ENCODE measurements around the gene PGLYRP4. TPM values are rescaled to one million over a fixed set of nuclear protein-coding genes. Genes with fewer than 3 reads are reported as not detected.
A peak's percentile ranks its signal among the peaks of the same experiment; 100 is the strongest.

Gene PGLYRP4, protein sequence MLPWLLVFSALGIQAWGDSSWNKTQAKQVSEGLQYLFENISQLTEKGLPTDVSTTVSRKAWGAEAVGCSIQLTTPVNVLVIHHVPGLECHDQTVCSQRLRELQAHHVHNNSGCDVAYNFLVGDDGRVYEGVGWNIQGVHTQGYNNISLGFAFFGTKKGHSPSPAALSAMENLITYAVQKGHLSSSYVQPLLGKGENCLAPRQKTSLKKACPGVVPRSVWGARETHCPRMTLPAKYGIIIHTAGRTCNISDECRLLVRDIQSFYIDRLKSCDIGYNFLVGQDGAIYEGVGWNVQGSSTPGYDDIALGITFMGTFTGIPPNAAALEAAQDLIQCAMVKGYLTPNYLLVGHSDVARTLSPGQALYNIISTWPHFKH
- polyA plus RNA-seq, result 1 to 10 TPM; 3.1 to 3.3 TPM

DNA sequence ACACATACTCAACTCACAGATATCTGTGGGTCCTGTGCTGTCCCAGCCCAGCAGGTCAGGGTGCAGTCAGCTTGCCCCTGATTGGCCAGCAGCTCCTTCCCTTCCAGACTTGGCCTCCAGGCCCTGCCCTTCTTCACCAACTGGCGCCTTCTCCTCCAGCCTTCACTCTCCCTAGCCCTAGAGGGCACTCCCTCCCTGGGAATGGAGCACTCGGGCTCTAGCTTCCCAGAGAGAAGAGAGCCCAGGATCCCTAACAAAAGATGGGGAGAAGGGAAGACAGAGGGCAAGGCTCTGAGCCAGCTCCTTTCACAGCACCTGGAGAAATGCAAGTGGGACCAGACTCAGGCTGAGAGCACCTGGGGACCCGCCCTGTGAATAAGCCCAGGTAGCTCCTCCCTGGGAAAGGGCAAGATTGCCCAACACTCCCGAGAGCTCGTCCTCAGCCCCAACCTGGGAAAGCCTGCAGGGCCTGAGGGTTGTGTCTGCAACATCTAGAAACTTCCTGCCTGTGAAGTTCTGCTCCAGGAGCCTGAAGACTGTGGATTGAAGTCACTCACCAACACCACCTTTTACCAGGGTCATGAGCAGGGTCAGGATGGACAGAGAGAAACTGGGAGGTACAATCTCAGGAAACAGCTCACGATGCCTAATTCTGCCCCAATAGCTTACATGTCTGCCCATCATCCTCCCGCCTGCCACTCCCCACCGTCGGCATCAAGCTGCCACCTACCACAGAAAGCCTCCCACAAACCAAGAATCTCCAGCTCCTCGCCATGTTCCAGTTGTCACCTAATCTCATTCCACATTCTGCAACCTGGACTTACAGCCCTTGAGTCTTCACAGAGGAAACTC is at the start of gene PGLYRP4:
Gene PGLYRP4 (minus strand): TSS at position 331 of the 852 bp plus-strand sequence. CDS start 909 bp downstream, outside the sequence.
- 45% methylated on average over 10 of the region's 10 CpGs for WGBS, 2 donors
- no peaks in the 10 kb centered on the region for H3K27me3 ChIP-seq (ENCODE audit: control insufficient read depth in 1 of 2, insufficient read depth in 2 of 2, low read length in 2 of 2)
- H3K4me3 ChIP-seq (ENCODE audit: low read depth in 1 of 2, low read length in 2 of 2), result no peak within 1 kb of the TSS
- peak within 1 kb of the TSS; percentile 51 to 77 for H3K27ac ChIP-seq (ENCODE audit: low read depth in 2 of 2, low read length in 1 of 2)
- H3K9me3 ChIP-seq (ENCODE audit: control insufficient read depth in 2 of 2, insufficient read depth in 1 of 2, low read depth in 1 of 2, low read length in 1 of 2), result no peaks in the 10 kb centered on the region
- peaks cover 0 to 18% of the 10 kb centered on the region in 2 donors for H3K4me1 ChIP-seq (ENCODE audit: control insufficient read depth in 2 of 2, insufficient read depth in 2 of 2, low read length in 1 of 2)
- no peaks in the 10 kb centered on the region for H3K36me3 ChIP-seq (ENCODE audit: control insufficient read depth in 2 of 2, insufficient read depth in 2 of 2, low read length in 1 of 2)

DNA sequence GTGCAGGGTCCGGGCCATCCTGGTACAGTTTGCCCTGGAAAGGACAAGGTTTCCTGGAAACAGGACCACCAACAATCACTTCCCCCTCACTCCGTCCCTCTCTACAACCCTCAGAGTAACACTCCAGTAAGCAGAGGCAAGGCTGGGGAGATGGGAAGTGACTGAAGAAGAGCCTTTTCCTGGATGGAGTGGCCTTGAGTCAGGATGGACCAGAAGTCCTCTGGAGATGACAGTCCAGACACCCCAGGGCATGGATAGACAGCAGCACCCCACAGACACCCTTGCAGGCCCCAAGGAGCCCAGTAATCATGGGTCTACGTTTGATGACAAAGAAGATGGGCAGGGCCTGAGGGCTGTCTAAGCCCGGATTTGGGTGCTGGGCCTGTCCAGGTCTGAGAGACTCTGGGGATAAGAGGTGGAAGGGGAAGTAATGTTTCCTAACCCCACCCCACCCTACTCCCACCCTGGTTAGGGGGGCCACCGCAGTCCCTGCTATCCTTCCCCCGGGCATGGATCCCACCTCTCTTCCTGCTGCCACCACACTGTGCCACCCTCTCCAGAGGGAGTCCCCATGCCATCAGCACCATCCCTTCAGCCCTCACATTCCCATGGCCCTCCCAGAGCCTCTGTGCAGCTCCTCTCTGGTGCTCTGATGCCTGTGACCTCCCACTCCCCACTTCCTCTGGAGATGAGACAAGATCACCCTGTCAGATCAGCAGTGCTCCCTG is 49.4 kb upstream of the PGLYRP4 start:
- Histone ChIP-seq H3K9me3 (ENCODE audit: control insufficient read depth in 2 of 2, insufficient read depth in 1 of 2, low read depth in 1 of 2, low read length in 1 of 2) (peaks cover 0 to 2% of the 10 kb centered on the region in 2 donors), H3K27me3 (ENCODE audit: control insufficient read depth in 1 of 2, insufficient read depth in 2 of 2, low read length in 2 of 2) (no peaks in the 10 kb centered on the region), H3K36me3 (ENCODE audit: control insufficient read depth in 2 of 2, insufficient read depth in 2 of 2, low read length in 1 of 2) (no peaks in the 10 kb centered on the region), H3K4me3 (ENCODE audit: low read depth in 1 of 2, low read length in 2 of 2) (no peak overlapping the region), H3K4me1 (ENCODE audit: control insufficient read depth in 2 of 2, insufficient read depth in 2 of 2, low read length in 1 of 2) (peaks cover 0 to 17% of the 10 kb centered on the region in 2 donors), H3K27ac (ENCODE audit: low read depth in 2 of 2, low read length in 1 of 2) (no peak overlapping the region)
- 83 to 90% methylated on average over 6 of the region's 6 CpGs for WGBS, 2 donors

- WGBS, 2 donors, result 81 to 82% methylated on average over 19 of the region's 19 CpGs
- Histone ChIP-seq H3K27me3 (ENCODE audit: control insufficient read depth in 1 of 2, insufficient read depth in 2 of 2, low read length in 2 of 2) (no peaks in the 10 kb centered on the region), H3K4me3 (ENCODE audit: low read depth in 1 of 2, low read length in 2 of 2) (no peak overlapping the region)
These were observed 48.6 kb upstream of the PGLYRP4 start for GRCh38 chr1:153397051-153397923.

GRCh38 chr1:153396461-153396860 is 47.8 kb upstream of the PGLYRP4 start:
- H3K27ac ChIP-seq (ENCODE audit: low read depth in 2 of 2, low read length in 1 of 2), result no peak overlapping the region
- 81 to 84% methylated on average over 6 of the region's 6 CpGs for WGBS, 2 donors
- H3K4me1 ChIP-seq (ENCODE audit: control insufficient read depth in 2 of 2, insufficient read depth in 2 of 2, low read length in 1 of 2), result peaks cover 0 to 23% of the 10 kb centered on the region in 2 donors
- peaks cover 0 to 2% of the 10 kb centered on the region in 2 donors for H3K9me3 ChIP-seq (ENCODE audit: control insufficient read depth in 2 of 2, insufficient read depth in 1 of 2, low read depth in 1 of 2, low read length in 1 of 2)
- no peaks in the 10 kb centered on the region for H3K36me3 ChIP-seq (ENCODE audit: control insufficient read depth in 2 of 2, insufficient read depth in 2 of 2, low read length in 1 of 2)
- no peaks in the 10 kb centered on the region for H3K27me3 ChIP-seq (ENCODE audit: control insufficient read depth in 1 of 2, insufficient read depth in 2 of 2, low read length in 2 of 2)
- H3K4me3 ChIP-seq (ENCODE audit: low read depth in 1 of 2, low read length in 2 of 2), result no peak overlapping the region

More at GRCh38 chr1:153397051-153397923, 48.6 kb upstream of the PGLYRP4 start:
- no peaks in the 10 kb centered on the region for H3K36me3 ChIP-seq (ENCODE audit: control insufficient read depth in 2 of 2, insufficient read depth in 2 of 2, low read length in 1 of 2)
- H3K4me1 ChIP-seq (ENCODE audit: control insufficient read depth in 2 of 2, insufficient read depth in 2 of 2, low read length in 1 of 2), result peaks cover 0 to 20% of the 10 kb centered on the region in 2 donors
- no peak overlapping the region for H3K27ac ChIP-seq (ENCODE audit: low read depth in 2 of 2, low read length in 1 of 2)
- H3K9me3 ChIP-seq (ENCODE audit: control insufficient read depth in 2 of 2, insufficient read depth in 1 of 2, low read depth in 1 of 2, low read length in 1 of 2), result peaks cover 0 to 2% of the 10 kb centered on the region in 2 donors

DNA sequence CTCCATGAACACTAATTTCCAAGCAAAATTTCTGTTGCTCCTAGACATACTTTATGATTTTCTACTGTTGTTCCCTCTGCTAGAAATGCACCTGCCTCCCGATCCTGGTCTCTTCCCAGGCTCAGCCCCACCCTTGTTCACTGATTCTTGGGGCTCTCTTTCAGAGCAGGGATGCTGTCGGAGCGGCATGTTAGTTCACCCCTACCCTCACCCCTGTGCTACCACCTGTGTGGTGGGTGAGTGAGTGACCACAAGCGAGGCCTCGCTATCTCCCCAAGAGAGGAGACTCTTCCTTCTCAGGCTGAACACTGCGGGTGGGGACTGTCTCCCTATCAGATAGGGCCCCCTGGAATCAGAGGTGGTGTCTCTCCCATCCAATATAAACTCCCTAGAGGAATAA is 47.1 kb upstream of the PGLYRP4 start:
- peaks cover 0 to 23% of the 10 kb centered on the region in 2 donors for H3K4me1 ChIP-seq (ENCODE audit: control insufficient read depth in 2 of 2, insufficient read depth in 2 of 2, low read length in 1 of 2)
- H3K36me3 ChIP-seq (ENCODE audit: control insufficient read depth in 2 of 2, insufficient read depth in 2 of 2, low read length in 1 of 2), result no peaks in the 10 kb centered on the region
- H3K27ac ChIP-seq (ENCODE audit: low read depth in 2 of 2, low read length in 1 of 2), result no peak overlapping the region
- WGBS, 2 donors, result 83% methylated on average over 6 of the region's 6 CpGs
- no peak overlapping the region for H3K4me3 ChIP-seq (ENCODE audit: low read depth in 1 of 2, low read length in 2 of 2)
- H3K9me3 ChIP-seq (ENCODE audit: control insufficient read depth in 2 of 2, insufficient read depth in 1 of 2, low read depth in 1 of 2, low read length in 1 of 2), result peaks cover 0 to 2% of the 10 kb centered on the region in 2 donors
- no peaks in the 10 kb centered on the region for H3K27me3 ChIP-seq (ENCODE audit: control insufficient read depth in 1 of 2, insufficient read depth in 2 of 2, low read length in 2 of 2)

GRCh38 chr1:153395136-153395685 is 46.6 kb upstream of the PGLYRP4 start:
- Histone ChIP-seq H3K9me3 (ENCODE audit: control insufficient read depth in 2 of 2, insufficient read depth in 1 of 2, low read depth in 1 of 2, low read length in 1 of 2) (peaks cover 0 to 2% of the 10 kb centered on the region in 2 donors), H3K36me3 (ENCODE audit: control insufficient read depth in 2 of 2, insufficient read depth in 2 of 2, low read length in 1 of 2) (no peaks in the 10 kb centered on the region), H3K4me3 (ENCODE audit: low read depth in 1 of 2, low read length in 2 of 2) (no peak overlapping the region), H3K27ac (ENCODE audit: low read depth in 2 of 2, low read length in 1 of 2) (peak overlapping the region; percentile 32 to 89), H3K4me1 (ENCODE audit: control insufficient read depth in 2 of 2, insufficient read depth in 2 of 2, low read length in 1 of 2) (peaks cover 0 to 25% of the 10 kb centered on the region in 2 donors), H3K27me3 (ENCODE audit: control insufficient read depth in 1 of 2, insufficient read depth in 2 of 2, low read length in 2 of 2) (no peaks in the 10 kb centered on the region)
- 50 to 56% methylated on average over 7 of the region's 7 CpGs for WGBS, 2 donors

DNA sequence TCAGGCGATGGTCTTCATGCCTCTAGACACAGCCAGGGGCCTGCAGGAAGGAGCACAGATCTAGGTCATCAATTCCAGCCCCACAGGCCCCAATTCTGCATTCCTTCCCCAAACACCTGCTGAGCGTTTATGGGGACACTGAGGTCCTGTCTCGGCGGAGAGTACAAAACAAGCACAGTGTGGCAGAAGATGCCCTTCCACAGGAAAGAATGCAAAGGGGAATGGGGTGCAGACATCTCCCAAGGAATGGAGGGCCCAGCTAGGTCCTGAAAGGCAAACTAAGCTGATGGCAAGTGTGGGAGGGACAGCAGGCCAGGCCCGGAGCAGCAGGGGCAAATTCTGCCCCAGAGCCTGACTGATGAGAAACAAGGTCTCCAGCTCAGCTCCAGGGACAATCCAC is 45.8 kb upstream of the PGLYRP4 start:
- Histone ChIP-seq H3K4me3 (ENCODE audit: low read depth in 1 of 2, low read length in 2 of 2) (no peak overlapping the region), H3K4me1 (ENCODE audit: control insufficient read depth in 2 of 2, insufficient read depth in 2 of 2, low read length in 1 of 2) (peaks cover 0 to 25% of the 10 kb centered on the region in 2 donors), H3K36me3 (ENCODE audit: control insufficient read depth in 2 of 2, insufficient read depth in 2 of 2, low read length in 1 of 2) (no peaks in the 10 kb centered on the region), H3K27me3 (ENCODE audit: control insufficient read depth in 1 of 2, insufficient read depth in 2 of 2, low read length in 2 of 2) (no peaks in the 10 kb centered on the region), H3K27ac (ENCODE audit: low read depth in 2 of 2, low read length in 1 of 2) (peak overlapping the region; percentile 32 to 89), H3K9me3 (ENCODE audit: control insufficient read depth in 2 of 2, insufficient read depth in 1 of 2, low read depth in 1 of 2, low read length in 1 of 2) (peaks cover 0 to 2% of the 10 kb centered on the region in 2 donors)
- 79% methylated on average over 5 of the region's 5 CpGs for WGBS, 2 donors

DNA sequence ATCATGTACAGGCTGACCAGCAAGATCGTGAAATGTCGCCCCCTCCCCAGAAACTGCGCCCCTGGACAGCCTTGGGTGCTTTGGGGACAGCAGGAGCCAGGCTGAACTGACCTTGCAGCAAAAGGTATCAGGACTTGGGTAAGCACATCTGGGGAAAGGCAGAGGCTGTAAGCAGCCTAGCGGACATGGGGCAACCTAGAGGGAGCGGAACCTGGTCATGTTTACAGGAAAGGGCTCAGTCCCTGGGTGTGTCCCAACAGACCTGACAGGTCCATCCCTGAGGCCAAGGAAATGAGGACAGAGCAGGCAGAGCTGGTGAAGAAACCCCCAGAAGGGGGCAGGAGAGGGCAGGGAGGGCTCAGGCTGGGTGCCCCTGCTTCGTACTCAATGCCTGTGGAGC is 45.3 kb upstream of the PGLYRP4 start:
- H3K9me3 ChIP-seq (ENCODE audit: control insufficient read depth in 2 of 2, insufficient read depth in 1 of 2, low read depth in 1 of 2, low read length in 1 of 2), result peaks cover 0 to 2% of the 10 kb centered on the region in 2 donors
- no peaks in the 10 kb centered on the region for H3K36me3 ChIP-seq (ENCODE audit: control insufficient read depth in 2 of 2, insufficient read depth in 2 of 2, low read length in 1 of 2)
- H3K4me3 ChIP-seq (ENCODE audit: low read depth in 1 of 2, low read length in 2 of 2), result no peak overlapping the region
- H3K27ac ChIP-seq (ENCODE audit: low read depth in 2 of 2, low read length in 1 of 2), result peak overlapping the region; percentile 72 to 89
- 69 to 76% methylated on average over 6 of the region's 6 CpGs for WGBS, 2 donors
- H3K27me3 ChIP-seq (ENCODE audit: control insufficient read depth in 1 of 2, insufficient read depth in 2 of 2, low read length in 2 of 2), result no peaks in the 10 kb centered on the region
- H3K4me1 ChIP-seq (ENCODE audit: control insufficient read depth in 2 of 2, insufficient read depth in 2 of 2, low read length in 1 of 2), result peaks cover 0 to 25% of the 10 kb centered on the region in 2 donors

Data from esophagus (tissue), 2 donors.